GM12878 (cell line): Measurements from ENCODE around the gene FNDC8. TPM values are rescaled to one million over a fixed set of nuclear protein-coding genes. Genes with fewer than 3 reads are reported as not detected.
A peak's percentile ranks its signal among the peaks of the same experiment; 100 is the strongest.

Experiments
- ATAC-seq: fragments of 200-7000 bp; cut with Tn5 transposase; 3 replicates; pipeline ENCODE4 v1.9.1; 2020; ENCODE audit warnings: mild to moderate bottlenecking, moderate library complexity
- BruUV-seq: library from RNA; stranded (reverse); fragments of 400-500 nt; replicated peaks from 2 replicates; lab custom pipeline; 2021; lab: Mats Ljungman, UMichigan
- CTCF ChIA-PET: fragments of 300-600 bp; sonication (Branson Sonifier 250); formaldehyde crosslinking; extraction: SDS; loops from one replicate; lab custom pipeline; 2021; ENCODE audit warnings: inconsistent platforms; lab: Yijun Ruan, JAX
- POLR2A ChIA-PET: fragments of 350-600 bp; formaldehyde crosslinking; extraction: SDS; loops from one replicate; lab custom pipeline; 2021; ENCODE audit warnings: inconsistent platforms; lab: Charles Lee
- RAD21 ChIA-PET: fragments of 300-600 bp; sonication (Branson Sonifier 250); formaldehyde crosslinking; loops from one replicate; lab custom pipeline; 2023; ENCODE audit warnings: antibody characterized with exemption; ENCODE audit not compliant: unreplicated experiment; lab: Charles Lee
- SMC1A ChIA-PET: fragments of 300-600 bp; sonication (Branson Sonifier 250); formaldehyde crosslinking; loops from one replicate; lab custom pipeline; 2023; ENCODE audit not compliant: unreplicated experiment, uncharacterized antibody; lab: Charles Lee
- DNase-seq: peaks from one replicate; pipeline ENCODE4 v3.0.0-alpha.2; 2011; ENCODE audit warnings: low read depth, low spot score
- FAIRE-seq: peaks from 3 replicates; lab custom pipeline; 2011; peaks lifted over from hg19 to GRCh38; lab: Jason Lieb, UNC
- H2AFZ ChIP-seq: 2 replicates; pipeline ENCODE4 v1.6.0; 2011; ENCODE audit warnings: low read depth, low read length, control low read depth; ENCODE audit not compliant: control insufficient read depth
- H3K27ac ChIP-seq: 2 replicates; pipeline ENCODE4 v1.5.1; 2011; ENCODE audit warnings: control low read depth; ENCODE audit not compliant: control insufficient read depth, insufficient read depth
- H3K27me3 ChIP-seq, 2 experiments: replicated peaks in 1 of 2; 2 replicates each; pipeline versions ENCODE4 v1.6.0 to v1.6.1; 2011; ENCODE audit warnings: low read length in 1 of 2; ENCODE audit not compliant: control insufficient read depth in 2 of 2, insufficient read depth in 2 of 2
- H3K36me3 ChIP-seq, 2 experiments: 2 replicates each; pipeline ENCODE4 v1.5.1; 2011; ENCODE audit warnings: low read length in 1 of 2; ENCODE audit not compliant: control insufficient read depth in 2 of 2, insufficient read depth in 2 of 2
- H3K4me1 ChIP-seq: 2 replicates; pipeline ENCODE4 v1.6.1; 2011; ENCODE audit warnings: mild to moderate bottlenecking, low read length, moderate library complexity, mixed read lengths; ENCODE audit not compliant: control insufficient read depth, insufficient read depth
- H3K4me2 ChIP-seq: 2 replicates; pipeline ENCODE4 v1.6.0; 2011; ENCODE audit warnings: control low read depth; ENCODE audit not compliant: control insufficient read depth, insufficient read depth
- H3K4me3 ChIP-seq: fragments of 200-600 bp; sonication (generic); 2 replicates; pipeline ENCODE4 v1.5.1; 2016
- H3K79me2 ChIP-seq: 2 replicates; pipeline ENCODE4 v1.6.0; 2011; ENCODE audit warnings: low read length; ENCODE audit not compliant: control insufficient read depth, insufficient read depth
- H3K9ac ChIP-seq: 2 replicates; pipeline ENCODE4 v1.8.0; 2011; ENCODE audit warnings: low read length, control low read depth, mixed read lengths; ENCODE audit not compliant: control insufficient read depth, insufficient read depth
- H3K9me3 ChIP-seq: replicated peaks from 3 replicates; pipeline ENCODE4 v1.5.1; 2011; ENCODE audit warnings: mild to moderate bottlenecking, low read length; ENCODE audit not compliant: control insufficient read depth, insufficient read depth
- H4K20me1 ChIP-seq: 2 replicates; pipeline ENCODE4 v1.6.0; 2011; ENCODE audit not compliant: control insufficient read depth, insufficient read depth
- BHLHE40 ChIP-seq, 2 experiments: fragments of 450-650 bp in 1 of 2; IDR thresholded peaks; 2 replicates each; pipeline ENCODE4 v1.6.1; 2011 to 2017; ENCODE audit warnings: low read depth in 2 of 2, borderline replicate concordance in 1 of 2, improper control_type of control experiment in 1 of 2, low read length in 1 of 2, mild to moderate bottlenecking in 1 of 2
- FOS ChIP-seq: IDR thresholded peaks from 3 replicates; pipeline ENCODE4 v1.6.1; 2011; ENCODE audit warnings: borderline replicate concordance; ENCODE audit not compliant: insufficient read length; ENCODE audit errors: extremely low read depth
- IKZF2 ChIP-seq, 2 experiments: fragments of 450-650 bp; IDR thresholded peaks; 2 replicates each; pipeline ENCODE4 v1.6.1; 2017; ENCODE audit warnings: mild to moderate bottlenecking in 2 of 2, moderate library complexity in 2 of 2
- MTA2 ChIP-seq: fragments of 450-650 bp; IDR thresholded peaks from 2 replicates; pipeline ENCODE4 v1.6.1; 2016; ENCODE audit warnings: low read depth, mild to moderate bottlenecking, moderate library complexity
- NFIC ChIP-seq: IDR thresholded peaks from 2 replicates; pipeline ENCODE4 v1.6.1; 2012; ENCODE audit warnings: low read depth, mild to moderate bottlenecking, inconsistent platforms, low read length, moderate library complexity
- PML ChIP-seq: IDR thresholded peaks from 2 replicates; pipeline ENCODE4 v1.6.1; 2012; ENCODE audit warnings: low read length, inconsistent platforms
- RELA ChIP-seq: fragments of 450-650 bp; IDR thresholded peaks from 2 replicates; pipeline ENCODE4 v1.8.0; 2014; ENCODE audit warnings: borderline replicate concordance; ENCODE audit not compliant: partially characterized antibody
- RELB ChIP-seq: fragments of 450-650 bp; IDR thresholded peaks from 2 replicates; pipeline ENCODE4 v1.6.1; 2017; ENCODE audit warnings: low read depth, mild to moderate bottlenecking, moderate library complexity
- RUNX3 ChIP-seq: IDR thresholded peaks from 2 replicates; pipeline ENCODE4 v1.6.1; 2012; ENCODE audit warnings: low read length, inconsistent platforms
- TBL1XR1 ChIP-seq: IDR thresholded peaks from 2 replicates; pipeline ENCODE4 v1.6.1; 2012; ENCODE audit warnings: low read depth, low read length, improper control_type of control experiment
- ZNF24 ChIP-seq: fragments of 450-650 bp; IDR thresholded peaks from 2 replicates; pipeline ENCODE4 v1.6.1; 2017; ENCODE audit warnings: antibody characterized with exemption, mild to moderate bottlenecking
- ZNF622 ChIP-seq: fragments of 450-650 bp; IDR thresholded peaks from 2 replicates; pipeline ENCODE4 v1.6.1; 2017; ENCODE audit warnings: mild to moderate bottlenecking, inconsistent platforms
- WGBS: methylation state at CpG from one replicate; pipeline ENCODE4 v1.1.6; 2016; ENCODE audit warnings: low lambda C conversion rate; ENCODE audit not compliant: insufficient replicate concordance, insufficient coverage; ENCODE audit errors: missing lambda C conversion rate; 5-methylcytosine and 5-hydroxymethylcytosine counted together
- in situ Hi-C: fragments of 300-500 bp; cut with MboI; formaldehyde crosslinking; loops from 9 replicates; pipeline ENCODE4 v1.14.3; 2018; ENCODE audit warnings: mixed read lengths
- intact Hi-C: fragments of 100-400 bp; cut with micrococcal nuclease; formaldehyde crosslinking; loops from one replicate; pipeline ENCODE4 v1.14.2; 2022; ENCODE audit not compliant: unreplicated experiment
- polyA plus RNA-seq, 11 experiments: library from polyadenylated mRNA; depleted of rRNA in 4 of 11; unstranded in 6 of 11; stranded (reverse) in 5 of 11; fragments of >200 nt; fragmentation: Nextera tagmentation in 4 of 11; fragmentation: Illumina TruSeq in 1 of 11; extraction: Ambion mirVana in 4 of 11; extraction: Trizol in 1 of 11; gene quantifications; 1 replicate in 1 of 11; 2 replicates in 10 of 11; pipeline versions ENCODE4 v1.2.1 to v1.2.3, GENCODE V29; 2011 to 2016; ENCODE audit warnings: inconsistent platforms in 2 of 11, missing spikeins in 2 of 11, low read depth in 1 of 11
- total RNA-seq, 4 experiments: library from RNA; depleted of rRNA in 3 of 4; stranded (reverse); fragments of >200 nt in 3 of 4; fragmentation: Illumina TruSeq in 1 of 4; extraction: Trizol in 1 of 4; gene quantifications; 2 replicates each; pipeline versions ENCODE4 v1.2.1 to v1.2.3, GENCODE V29; 2013 to 2021
- TF ChIP-seq, protein P1 (sequence below): fragments of 450-650 bp; IDR thresholded peaks from 2 replicates; pipeline ENCODE4 v1.6.1; 2016; ENCODE audit warnings: mild to moderate bottlenecking
- TF ChIP-seq, protein P2 (sequence below): fragments of 450-650 bp; conservative IDR thresholded peaks from 2 replicates; pipeline ENCODE4 v1.6.1; 2017; ENCODE audit warnings: mild to moderate bottlenecking, moderate library complexity
- TF ChIP-seq, protein P3 (sequence below): fragments of 450-650 bp; IDR thresholded peaks from 2 replicates; pipeline ENCODE4 v1.6.1; 2017; ENCODE audit warnings: mild to moderate bottlenecking, low read depth, inconsistent platforms; ENCODE audit not compliant: poor library complexity, severe bottlenecking
- TF ChIP-seq, protein P4 (sequence below): IDR thresholded peaks from 2 replicates; pipeline ENCODE4 v1.6.1; 2012; ENCODE audit warnings: low read depth, low read length, improper control_type of control experiment

Gene FNDC8
- total and polyA plus RNA-seq, 10 of the 15 experiments (the other 5 are each of a cell fraction or from before 2014, with no cell fraction given): 0.06 to 0.15 (median 0.11) TPM; not detected in 7

DNA sequence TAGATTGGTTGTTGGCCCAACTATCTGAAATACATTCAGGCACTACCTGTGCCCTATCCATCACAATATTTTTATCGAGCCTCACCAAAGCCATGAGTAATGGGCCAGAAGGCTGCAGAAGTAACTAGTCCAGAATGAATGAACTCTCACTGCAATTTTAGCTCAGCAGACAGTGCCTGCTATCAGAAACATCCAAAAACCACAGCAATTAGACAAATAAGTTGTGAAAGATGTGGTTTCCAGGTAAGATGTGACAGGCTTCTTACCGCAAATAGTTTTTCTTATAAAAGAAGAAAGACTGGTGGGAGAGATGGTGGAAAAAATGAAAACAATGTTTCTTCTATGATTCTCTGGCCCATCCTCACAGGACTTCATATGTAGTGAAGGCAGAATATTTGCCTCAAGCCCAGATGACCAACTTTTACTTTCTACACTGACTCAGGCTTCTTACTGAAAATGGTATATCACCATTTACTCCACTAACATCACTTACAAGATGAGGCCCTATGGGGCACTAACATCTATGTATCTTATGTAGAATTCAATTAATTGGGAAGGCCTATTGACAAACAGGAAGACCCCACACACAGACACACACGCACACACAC, 48.1 kb upstream of the FNDC8 start:
- H3K27me3 ChIP-seq: no peaks in the 10 kb centered on the region
- POLR2A ChIA-PET: interaction anchor here (0.6 to 6.1 kb wide), 6 partner anchors 9 to 37 kb away, joined by 3 to 45 read pairs (median 4); partner anchors contain the start of gene RFFL
- intact Hi-C loops (no loop called here), in situ Hi-C loops (no loop called here)
- H3K4me3 ChIP-seq: no peak overlapping the region
- H3K9me3 ChIP-seq: no peaks in the 10 kb centered on the region
- 18% methylated on average over 3 of the region's 3 CpGs for WGBS
- FAIRE-seq: no peak
- peak overlapping the region; percentile 28; the same call in 1 of the 2 replicates for H3K27ac ChIP-seq
- RAD21 ChIA-PET: interaction anchor here (0.6 to 22.2 kb wide), 3 partner anchors 10 to 27 kb away, joined by 3 to 452 read pairs (median 48); partner anchors contain the start of gene RFFL
- ATAC-seq: peak; percentile 62
- no peaks in the 10 kb centered on the region for H3K36me3 ChIP-seq
- CTCF ChIA-PET: interaction anchor here (1.2 to 3.2 kb wide), 4 partner anchors 9 to 32 kb away, joined by 3 to 25 read pairs (median 4); partner anchors contain the start of gene RFFL
- H2AFZ ChIP-seq: no peak overlapping the region
- H3K4me2 ChIP-seq: peak overlapping the region; percentile 38
- BruUV-seq: no TSS peak
- DNase-seq: no peak
- SMC1A ChIA-PET: interaction anchor here (3.1 to 20.5 kb wide), 3 partner anchors 11 to 27 kb away, joined by 18 to 534 read pairs (median 76); partner anchors contain the start of gene RFFL
- peaks cover 34% of the 10 kb centered on the region for H3K4me1 ChIP-seq
- H4K20me1 ChIP-seq: no peaks in the 10 kb centered on the region
- peaks cover 79% of the 10 kb centered on the region for H3K79me2 ChIP-seq
- no peak overlapping the region for H3K9ac ChIP-seq
- peak in 1 of 2 experiments; percentile 39; a peak in 2 of 4 replicates for TF ChIP-seq IKZF2 (IDR thresholded peaks at IDR 0.05)
- TF ChIP-seq, protein P1, sequence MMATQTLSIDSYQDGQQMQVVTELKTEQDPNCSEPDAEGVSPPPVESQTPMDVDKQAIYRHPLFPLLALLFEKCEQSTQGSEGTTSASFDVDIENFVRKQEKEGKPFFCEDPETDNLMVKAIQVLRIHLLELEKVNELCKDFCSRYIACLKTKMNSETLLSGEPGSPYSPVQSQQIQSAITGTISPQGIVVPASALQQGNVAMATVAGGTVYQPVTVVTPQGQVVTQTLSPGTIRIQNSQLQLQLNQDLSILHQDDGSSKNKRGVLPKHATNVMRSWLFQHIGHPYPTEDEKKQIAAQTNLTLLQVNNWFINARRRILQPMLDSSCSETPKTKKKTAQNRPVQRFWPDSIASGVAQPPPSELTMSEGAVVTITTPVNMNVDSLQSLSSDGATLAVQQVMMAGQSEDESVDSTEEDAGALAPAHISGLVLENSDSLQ: peak; percentile 61; the same call in 1 of the 2 replicates
- TF ChIP-seq TBL1XR1: no peak
- TF ChIP-seq ZNF24: peak; percentile 55; the same call in 1 of the 2 replicates
- TF ChIP-seq RELB: peak; percentile 32; the same call in 1 of the 2 replicates
- TF ChIP-seq NFIC: peak; percentile 43; the same call in 1 of the 2 replicates
- peak; percentile 87 for TF ChIP-seq RUNX3
- no peak for TF ChIP-seq ZNF622
- TF ChIP-seq PML: no peak
- 0 out of 4 replicates have a peak, but pooled peaks of 1 of the 2 experiments have one; percentile 19 for TF ChIP-seq BHLHE40 (IDR thresholded peaks at IDR 0.05; ENCODE audit: borderline replicate concordance in 1 of 2, low read depth in 2 of 2, low read length in 1 of 2)
- TF ChIP-seq, protein P2, sequence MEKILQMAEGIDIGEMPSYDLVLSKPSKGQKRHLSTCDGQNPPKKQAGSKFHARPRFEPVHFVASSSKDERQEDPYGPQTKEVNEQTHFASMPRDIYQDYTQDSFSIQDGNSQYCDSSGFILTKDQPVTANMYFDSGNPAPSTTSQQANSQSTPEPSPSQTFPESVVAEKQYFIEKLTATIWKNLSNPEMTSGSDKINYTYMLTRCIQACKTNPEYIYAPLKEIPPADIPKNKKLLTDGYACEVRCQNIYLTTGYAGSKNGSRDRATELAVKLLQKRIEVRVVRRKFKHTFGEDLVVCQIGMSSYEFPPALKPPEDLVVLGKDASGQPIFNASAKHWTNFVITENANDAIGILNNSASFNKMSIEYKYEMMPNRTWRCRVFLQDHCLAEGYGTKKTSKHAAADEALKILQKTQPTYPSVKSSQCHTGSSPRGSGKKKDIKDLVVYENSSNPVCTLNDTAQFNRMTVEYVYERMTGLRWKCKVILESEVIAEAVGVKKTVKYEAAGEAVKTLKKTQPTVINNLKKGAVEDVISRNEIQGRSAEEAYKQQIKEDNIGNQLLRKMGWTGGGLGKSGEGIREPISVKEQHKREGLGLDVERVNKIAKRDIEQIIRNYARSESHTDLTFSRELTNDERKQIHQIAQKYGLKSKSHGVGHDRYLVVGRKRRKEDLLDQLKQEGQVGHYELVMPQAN: no peak
- peak; percentile 69 for TF ChIP-seq MTA2
- TF ChIP-seq RELA: no peak
- TF ChIP-seq, protein P3, sequence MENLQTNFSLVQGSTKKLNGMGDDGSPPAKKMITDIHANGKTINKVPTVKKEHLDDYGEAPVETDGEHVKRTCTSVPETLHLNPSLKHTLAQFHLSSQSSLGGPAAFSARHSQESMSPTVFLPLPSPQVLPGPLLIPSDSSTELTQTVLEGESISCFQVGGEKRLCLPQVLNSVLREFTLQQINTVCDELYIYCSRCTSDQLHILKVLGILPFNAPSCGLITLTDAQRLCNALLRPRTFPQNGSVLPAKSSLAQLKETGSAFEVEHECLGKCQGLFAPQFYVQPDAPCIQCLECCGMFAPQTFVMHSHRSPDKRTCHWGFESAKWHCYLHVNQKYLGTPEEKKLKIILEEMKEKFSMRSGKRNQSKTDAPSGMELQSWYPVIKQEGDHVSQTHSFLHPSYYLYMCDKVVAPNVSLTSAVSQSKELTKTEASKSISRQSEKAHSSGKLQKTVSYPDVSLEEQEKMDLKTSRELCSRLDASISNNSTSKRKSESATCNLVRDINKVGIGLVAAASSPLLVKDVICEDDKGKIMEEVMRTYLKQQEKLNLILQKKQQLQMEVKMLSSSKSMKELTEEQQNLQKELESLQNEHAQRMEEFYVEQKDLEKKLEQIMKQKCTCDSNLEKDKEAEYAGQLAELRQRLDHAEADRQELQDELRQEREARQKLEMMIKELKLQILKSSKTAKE: peak; percentile 68
- TF ChIP-seq FOS: no peak
- TF ChIP-seq, protein P4, sequence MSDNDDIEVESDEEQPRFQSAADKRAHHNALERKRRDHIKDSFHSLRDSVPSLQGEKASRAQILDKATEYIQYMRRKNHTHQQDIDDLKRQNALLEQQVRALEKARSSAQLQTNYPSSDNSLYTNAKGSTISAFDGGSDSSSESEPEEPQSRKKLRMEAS: no peak
